Stimulated activated CD8-positive, alpha-beta memory T cell treated with anti-CD3 and anti-CD28 coated beads, Interleukin-12 subunit alpha, Interleukin-12 subunit beta, amount 100 ng/mL, for 4 hours (primary cell): ENCODE results near the gene PFDN1.

Source experiments
- DNase-seq: peaks from one replicate; pipeline ENCODE4 v3.0.0-alpha.2; 2020; ENCODE audit warnings: low read depth

PFDN1 gene

DNA sequence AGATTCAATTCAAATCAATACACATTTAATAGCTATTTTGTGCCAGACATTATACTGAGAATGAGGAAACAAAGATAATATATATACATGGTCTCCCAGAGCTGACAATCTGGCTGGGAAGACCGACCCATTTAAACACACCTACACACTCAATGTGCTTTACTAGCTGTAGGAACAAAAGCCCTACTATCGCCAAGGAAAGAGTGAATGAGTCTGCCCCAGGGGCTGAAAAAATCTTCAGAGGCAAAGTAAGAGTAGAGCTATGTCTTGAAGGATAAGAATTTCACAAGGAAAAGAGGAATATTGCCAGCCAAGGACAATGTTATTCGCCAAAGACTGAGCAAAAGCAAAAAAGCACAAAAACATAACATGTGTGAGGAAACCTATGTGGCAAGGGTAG, 6.6 kb downstream of the PFDN1 start:
- DNase-seq = no peak

GRCh38 chr5:140295414-140295813, 7.5 kb downstream of the PFDN1 start:
- no peak for DNase-seq

DNA sequence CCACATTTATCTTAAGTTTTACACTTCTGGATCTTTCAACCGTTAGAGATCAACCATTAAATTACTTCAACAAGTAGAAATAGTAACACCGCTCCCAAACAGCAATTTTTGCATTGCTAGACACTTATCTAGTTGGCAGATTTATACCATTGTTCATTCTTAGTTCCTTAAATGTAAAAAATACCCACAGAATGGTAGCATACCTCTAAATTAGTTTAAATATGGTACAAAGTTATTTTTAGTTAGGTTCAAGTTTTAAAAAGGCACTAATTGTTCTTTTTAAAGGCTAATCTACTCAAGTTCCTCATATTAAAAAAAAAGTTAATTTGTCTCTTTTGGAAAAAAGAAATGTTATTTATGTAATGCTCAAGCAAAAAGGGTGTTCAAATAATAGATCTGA, 8.1 kb downstream of the PFDN1 start:
- no peak for DNase-seq

GRCh38 chr5:140293849-140294100, 9.1 kb downstream of the PFDN1 start:
- DNase-seq = no peak

DNA sequence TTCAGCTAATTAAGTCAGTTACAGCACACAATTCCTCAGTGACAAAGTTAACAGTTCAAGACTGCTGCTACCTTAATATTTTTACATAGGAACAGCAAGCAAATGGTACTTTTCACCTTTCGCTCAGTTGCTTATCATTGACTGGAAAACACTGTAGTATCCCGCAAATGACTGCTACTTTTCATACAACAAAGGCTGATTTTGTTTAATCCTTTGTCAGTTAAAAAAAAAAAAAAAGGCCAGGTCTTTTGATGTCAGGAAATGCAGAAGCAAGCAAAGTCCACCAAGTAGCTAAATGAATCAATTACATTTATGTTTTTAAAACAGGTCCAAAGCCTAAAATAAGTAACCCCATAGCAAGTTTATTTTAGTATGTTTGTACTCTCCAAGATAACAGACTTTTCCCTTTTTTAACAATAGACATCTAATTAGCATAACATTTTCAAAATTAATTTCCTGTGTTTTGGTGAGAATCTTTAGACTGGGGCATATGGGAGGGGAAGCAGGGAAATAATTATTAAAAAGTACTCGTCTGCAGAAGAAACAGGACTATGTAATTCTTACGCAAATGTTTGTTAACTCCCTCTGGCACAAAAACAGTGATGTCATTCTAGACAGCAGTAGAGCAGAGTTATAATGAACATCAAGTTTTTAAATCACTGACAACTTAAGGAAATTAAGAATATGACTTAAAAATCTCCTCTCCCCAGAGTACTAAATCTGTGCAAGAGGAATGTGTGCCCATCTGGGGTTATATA, 9.6 kb downstream of the PFDN1 start:
- DNase-seq = no peak

GRCh38 chr5:140292212-140293036, 10.5 kb downstream of the PFDN1 start:
- no peak for DNase-seq

- no peak for DNase-seq
Observed at GRCh38 chr5:140287801-140288521, 14.9 kb downstream of the PFDN1 start.

GRCh38 chr5:140286424-140286823, 16.5 kb downstream of the PFDN1 start:
- DNase-seq = no peak

- no peak for DNase-seq
Observed at GRCh38 chr5:140284013-140284412, 18.9 kb downstream of the PFDN1 start.

- DNase-seq = no peak
Observed at GRCh38 chr5:140282266-140282665, 20.6 kb downstream of the PFDN1 start.

GRCh38 chr5:140275837-140276236, 27.1 kb downstream of the PFDN1 start:
- no peak for DNase-seq

GRCh38 chr5:140273401-140273877, 29.5 kb downstream of the PFDN1 start:
- no peak for DNase-seq

DNA sequence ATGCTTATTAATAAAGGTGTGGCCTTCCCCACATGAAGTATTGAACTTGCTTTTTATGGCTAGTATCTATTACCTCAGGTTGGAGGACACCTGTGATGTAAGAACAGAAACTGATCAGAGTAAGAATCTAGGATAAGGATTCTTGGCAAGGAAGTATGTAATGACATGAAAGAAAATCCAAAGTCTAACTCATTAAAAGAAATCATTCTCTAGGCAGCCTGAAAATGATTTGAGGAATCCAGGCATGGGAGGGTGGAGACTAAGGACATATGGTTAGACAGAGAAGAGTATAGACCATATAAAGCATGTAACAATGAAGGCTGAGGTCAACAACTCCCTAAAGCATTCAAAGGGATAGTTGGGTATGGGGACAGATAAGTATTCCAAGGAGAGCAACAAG, 32.9 kb downstream of the PFDN1 start:
- no peak for DNase-seq

- no peak for DNase-seq
Observed at GRCh38 chr5:140267559-140268018, 35.3 kb downstream of the PFDN1 start.

GRCh38 chr5:140267201-140267540, 35.7 kb downstream of the PFDN1 start:
- no peak for DNase-seq

GRCh38 chr5:140266471-140267200, 36.3 kb downstream of the PFDN1 start:
- DNase-seq = no peak

DNA sequence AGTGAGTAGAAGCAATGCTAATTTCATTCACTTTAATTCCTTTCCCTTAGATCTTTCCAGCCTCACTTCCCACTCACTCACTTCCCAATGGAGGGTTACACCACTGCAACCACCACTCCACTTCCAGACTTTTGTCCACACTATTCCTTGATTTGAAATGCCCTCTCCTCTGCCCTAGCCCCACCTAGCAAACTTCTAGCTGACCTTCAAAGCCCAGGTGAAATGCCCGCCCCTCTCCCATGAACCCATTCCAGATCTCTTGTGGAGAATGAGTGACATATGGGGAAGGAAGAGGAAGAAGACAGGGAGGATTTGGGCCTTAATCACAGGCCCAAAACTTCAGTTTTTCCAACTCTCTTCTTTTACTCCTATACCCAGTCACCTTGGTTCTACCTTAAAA, 37.1 kb downstream of the PFDN1 start:
- DNase-seq = no peak

DNA sequence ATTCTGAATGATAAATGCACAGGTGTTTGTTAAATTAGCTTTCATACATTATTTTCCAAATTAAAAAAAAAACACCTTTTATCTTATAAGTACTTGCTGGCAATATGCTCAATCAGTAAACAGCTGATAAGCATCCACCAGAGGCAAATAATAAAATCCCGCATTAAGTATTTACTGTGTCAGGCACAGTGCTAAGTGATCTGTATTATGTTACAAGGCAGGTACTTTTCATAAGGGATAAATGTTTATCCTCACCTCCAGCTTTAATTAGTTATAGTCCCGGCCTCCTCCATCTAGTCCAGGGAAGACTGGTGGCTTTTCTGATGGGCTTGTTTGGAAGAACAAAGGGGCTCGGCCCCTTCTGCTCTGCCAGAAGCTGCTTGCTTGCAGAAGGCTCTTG, 40.1 kb downstream of the PFDN1 start:
- no peak for DNase-seq

GRCh38 chr5:140262221-140262620, 40.7 kb downstream of the PFDN1 start:
- no peak for DNase-seq

GRCh38 chr5:140261403-140262171, 41.3 kb downstream of the PFDN1 start:
- no peak for DNase-seq

- no peak for DNase-seq
Observed at GRCh38 chr5:140260089-140260656, 42.7 kb downstream of the PFDN1 start.
